HG03064 (cell line): ENCODE results near the gene MSANTD1.

Experiments
- ATAC-seq: cut with Tn5 transposase; IDR thresholded peaks from one replicate; pipeline ENCODE4 v1.9.1; 2021; ENCODE audit warnings: low read depth; ENCODE audit not compliant: unreplicated experiment

The MSANTD1 gene

GRCh38 chr4:3231471-3231870 is 17.5 kb upstream of the MSANTD1 start:
- ATAC-seq: no peak

- no peak for ATAC-seq
Observed at GRCh38 chr4:3232001-3232400, 17.0 kb upstream of the MSANTD1 start.

- no peak for ATAC-seq
Observed at GRCh38 chr4:3232871-3233271, 16.1 kb upstream of the MSANTD1 start.

GRCh38 chr4:3233391-3234071 is 15.4 kb upstream of the MSANTD1 start:
- ATAC-seq: no peak

GRCh38 chr4:3234171-3235029 is 14.6 kb upstream of the MSANTD1 start:
- ATAC-seq: no peak

- no peak for ATAC-seq
Observed at GRCh38 chr4:3235030-3235345, 14.0 kb upstream of the MSANTD1 start.

GRCh38 chr4:3235581-3235980 is 13.4 kb upstream of the MSANTD1 start:
- ATAC-seq: no peak

- no peak for ATAC-seq
Observed at GRCh38 chr4:3236326-3236878, 12.6 kb upstream of the MSANTD1 start.

GRCh38 chr4:3237266-3237665 is 11.7 kb upstream of the MSANTD1 start:
- ATAC-seq: no peak

GRCh38 chr4:3237712-3238560 is 11.0 kb upstream of the MSANTD1 start:
- no peak for ATAC-seq

GRCh38 chr4:3238721-3239120 is 10.2 kb upstream of the MSANTD1 start:
- no peak for ATAC-seq

- no peak for ATAC-seq
Observed at GRCh38 chr4:3239303-3239702, 9.7 kb upstream of the MSANTD1 start.

- ATAC-seq: no peak
Observed at GRCh38 chr4:3239998-3240920, 8.7 kb upstream of the MSANTD1 start.

GRCh38 chr4:3240936-3241522 is 7.9 kb upstream of the MSANTD1 start:
- no peak for ATAC-seq

- no peak for ATAC-seq
Observed at GRCh38 chr4:3241898-3242524, 6.9 kb upstream of the MSANTD1 start.

- no peak for ATAC-seq
Observed at GRCh38 chr4:3243136-3243780, 5.7 kb upstream of the MSANTD1 start.

GRCh38 chr4:3244002-3244401 is 5.0 kb upstream of the MSANTD1 start:
- ATAC-seq: no peak

GRCh38 chr4:3244747-3245146 is 4.2 kb upstream of the MSANTD1 start:
- ATAC-seq: no peak

- ATAC-seq: no peak
Observed at GRCh38 chr4:3245676-3246075, 3.3 kb upstream of the MSANTD1 start.
